ENCODE measurements around the gene RABEP1. TPM values are rescaled to one million over a fixed set of nuclear protein-coding genes. Genes with fewer than 3 reads are reported as not detected.

Gene RABEP1
- total RNA-seq, 4 donors from 2014 or later, result 14.9 to 59.7 (median 38.8) TPM

- Histone ChIP-seq H3K4me3 (no peak overlapping the region), H3K9me3 (no peaks in the 10 kb centered on the region), H3K27ac (no peak overlapping the region), H3K27me3 (no peaks in the 10 kb centered on the region), H3K36me3 (no peaks in the 10 kb centered on the region), H3K4me1 (no peaks in the 10 kb centered on the region)
- TF ChIP-seq CTCF (IDR thresholded peaks at IDR 0.05) (no peak), POLR2A (IDR thresholded peaks at IDR 0.05) (no peak)
- intact Hi-C loops (cut with DNase I; ENCODE audit: low total_unique reads), result no loop called here
- no peak for DNase-seq
Measured at GRCh38 chr17:5352681-5353289, 70.7 kb downstream of the RABEP1 start.

- intact Hi-C loops (cut with DNase I; ENCODE audit: low total_unique reads), result no loop called here
- H3K27ac ChIP-seq, result no peak overlapping the region
- no peaks in the 10 kb centered on the region for H3K27me3 ChIP-seq
- no peak for DNase-seq
- no peaks in the 10 kb centered on the region for H3K4me1 ChIP-seq
- TF ChIP-seq CTCF (IDR thresholded peaks at IDR 0.05), result no peak
- TF ChIP-seq POLR2A (IDR thresholded peaks at IDR 0.05), result no peak
- no peaks in the 10 kb centered on the region for H3K36me3 ChIP-seq
- H3K4me3 ChIP-seq, result no peak overlapping the region
- H3K9me3 ChIP-seq, result no peaks in the 10 kb centered on the region
Measured at GRCh38 chr17:5354310-5354709, 72.2 kb downstream of the RABEP1 start.

GRCh38 chr17:5354886-5355415 is 72.9 kb downstream of the RABEP1 start:
- H3K27ac ChIP-seq, result peak overlapping the region in 1 of 2 donors; percentile 49
- H3K4me3 ChIP-seq, result no peak overlapping the region
- intact Hi-C loops (cut with DNase I; ENCODE audit: low total_unique reads), result no loop called here
- H3K27me3 ChIP-seq, result no peaks in the 10 kb centered on the region
- H3K36me3 ChIP-seq, result no peaks in the 10 kb centered on the region
- TF ChIP-seq CTCF (IDR thresholded peaks at IDR 0.05) (no peak), POLR2A (IDR thresholded peaks at IDR 0.05) (no peak)
- H3K9me3 ChIP-seq, result no peaks in the 10 kb centered on the region
- no peak for DNase-seq
- H3K4me1 ChIP-seq, result no peaks in the 10 kb centered on the region

GRCh38 chr17:5355421-5356129 is 73.5 kb downstream of the RABEP1 start:
- no peaks in the 10 kb centered on the region for H3K9me3 ChIP-seq
- no peak for DNase-seq
- TF ChIP-seq CTCF (IDR thresholded peaks at IDR 0.05) (no peak), POLR2A (IDR thresholded peaks at IDR 0.05) (no peak)
- no peaks in the 10 kb centered on the region for H3K36me3 ChIP-seq
- H3K27ac ChIP-seq, result peak overlapping the region in 1 of 2 donors; percentile 49
- no peak overlapping the region for H3K4me3 ChIP-seq
- intact Hi-C loops (cut with DNase I; ENCODE audit: low total_unique reads), result no loop called here
- no peaks in the 10 kb centered on the region for H3K27me3 ChIP-seq
- no peaks in the 10 kb centered on the region for H3K4me1 ChIP-seq

- intact Hi-C loops (cut with DNase I; ENCODE audit: low total_unique reads), result no loop called here
- H3K27me3 ChIP-seq, result no peaks in the 10 kb centered on the region
- H3K36me3 ChIP-seq, result no peaks in the 10 kb centered on the region
- DNase-seq, result no peak
- TF ChIP-seq CTCF (IDR thresholded peaks at IDR 0.05) (no peak), POLR2A (IDR thresholded peaks at IDR 0.05) (no peak)
- H3K4me3 ChIP-seq, result no peak overlapping the region
- H3K9me3 ChIP-seq, result no peaks in the 10 kb centered on the region
- no peaks in the 10 kb centered on the region for H3K4me1 ChIP-seq
- no peak overlapping the region for H3K27ac ChIP-seq
Measured at GRCh38 chr17:5361426-5361825, 79.3 kb downstream of the RABEP1 start.

Measured in uterus (tissue), 4 donors.